ENCODE measurements around the gene SHB.

GRCh38 chr9:37969558-37970300 lies 99.3 kb downstream of the SHB start:
- no peak for TF ChIP-seq POLR2A (IDR thresholded peaks at IDR 0.05)
- no peak for TF ChIP-seq CTCF (IDR thresholded peaks at IDR 0.05)
- TF ChIP-seq EP300 (IDR thresholded peaks at IDR 0.05): no peak
